Testis (tissue), 2 donors: ENCODE measurements around the gene MYLK4.

ENCODE experiments used
- POLR2A ChIP-seq: fragments of 450-650 bp; IDR thresholded peaks from one replicate; pipeline ENCODE4 v1.6.1; 2017; ENCODE audit warnings: antibody characterized with exemption, mild to moderate bottlenecking, moderate library complexity
- TF ChIP-seq, protein P1 (sequence below), 3 experiments: fragments of 450-650 bp in 2 of 3; fragments of 200-600 bp in 1 of 3; sonication (generic) in 1 of 3; IDR thresholded peaks; one replicate each; pipeline ENCODE4 v1.5.1; 2016 to 2019; ENCODE audit warnings: antibody characterized with exemption in 3 of 3, mild to moderate bottlenecking in 2 of 3, moderate library complexity in 1 of 3

DNA sequence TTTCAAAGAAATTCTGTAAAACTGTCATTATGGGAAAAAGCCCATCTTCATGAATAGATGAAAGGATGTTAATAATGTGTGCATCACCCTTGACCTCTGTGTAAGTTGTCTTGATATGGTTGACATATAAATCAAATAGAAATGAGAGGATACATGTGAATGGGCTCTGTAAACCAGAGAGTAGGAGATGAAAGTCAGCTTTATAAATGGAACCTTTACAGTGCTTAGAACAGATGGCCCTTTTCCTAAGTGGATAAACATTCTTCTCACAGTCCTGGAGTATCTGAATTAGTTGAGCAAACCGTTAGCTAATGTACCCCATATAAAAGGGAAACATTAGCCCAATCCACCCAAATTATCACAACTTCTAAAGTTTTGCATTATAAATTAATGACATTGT is 57.5 kb downstream of the MYLK4 start:
- TF ChIP-seq POLR2A = no peak
- TF ChIP-seq, protein P1, sequence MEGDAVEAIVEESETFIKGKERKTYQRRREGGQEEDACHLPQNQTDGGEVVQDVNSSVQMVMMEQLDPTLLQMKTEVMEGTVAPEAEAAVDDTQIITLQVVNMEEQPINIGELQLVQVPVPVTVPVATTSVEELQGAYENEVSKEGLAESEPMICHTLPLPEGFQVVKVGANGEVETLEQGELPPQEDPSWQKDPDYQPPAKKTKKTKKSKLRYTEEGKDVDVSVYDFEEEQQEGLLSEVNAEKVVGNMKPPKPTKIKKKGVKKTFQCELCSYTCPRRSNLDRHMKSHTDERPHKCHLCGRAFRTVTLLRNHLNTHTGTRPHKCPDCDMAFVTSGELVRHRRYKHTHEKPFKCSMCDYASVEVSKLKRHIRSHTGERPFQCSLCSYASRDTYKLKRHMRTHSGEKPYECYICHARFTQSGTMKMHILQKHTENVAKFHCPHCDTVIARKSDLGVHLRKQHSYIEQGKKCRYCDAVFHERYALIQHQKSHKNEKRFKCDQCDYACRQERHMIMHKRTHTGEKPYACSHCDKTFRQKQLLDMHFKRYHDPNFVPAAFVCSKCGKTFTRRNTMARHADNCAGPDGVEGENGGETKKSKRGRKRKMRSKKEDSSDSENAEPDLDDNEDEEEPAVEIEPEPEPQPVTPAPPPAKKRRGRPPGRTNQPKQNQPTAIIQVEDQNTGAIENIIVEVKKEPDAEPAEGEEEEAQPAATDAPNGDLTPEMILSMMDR (IDR thresholded peaks at IDR 0.05) = no peak
